Erythroblast (primary cell): ENCODE data around the gene FNDC8.

Experiments
- GATA1 ChIP-seq: IDR thresholded peaks from 2 replicates; pipeline ENCODE4 v1.6.1; 2011; ENCODE audit warnings: low read depth, mild to moderate bottlenecking, control low read depth, low read length, moderate library complexity
- POLR2A ChIP-seq: IDR thresholded peaks from 2 replicates; pipeline ENCODE4 v1.6.1; 2011; ENCODE audit warnings: mild to moderate bottlenecking, low read length

DNA sequence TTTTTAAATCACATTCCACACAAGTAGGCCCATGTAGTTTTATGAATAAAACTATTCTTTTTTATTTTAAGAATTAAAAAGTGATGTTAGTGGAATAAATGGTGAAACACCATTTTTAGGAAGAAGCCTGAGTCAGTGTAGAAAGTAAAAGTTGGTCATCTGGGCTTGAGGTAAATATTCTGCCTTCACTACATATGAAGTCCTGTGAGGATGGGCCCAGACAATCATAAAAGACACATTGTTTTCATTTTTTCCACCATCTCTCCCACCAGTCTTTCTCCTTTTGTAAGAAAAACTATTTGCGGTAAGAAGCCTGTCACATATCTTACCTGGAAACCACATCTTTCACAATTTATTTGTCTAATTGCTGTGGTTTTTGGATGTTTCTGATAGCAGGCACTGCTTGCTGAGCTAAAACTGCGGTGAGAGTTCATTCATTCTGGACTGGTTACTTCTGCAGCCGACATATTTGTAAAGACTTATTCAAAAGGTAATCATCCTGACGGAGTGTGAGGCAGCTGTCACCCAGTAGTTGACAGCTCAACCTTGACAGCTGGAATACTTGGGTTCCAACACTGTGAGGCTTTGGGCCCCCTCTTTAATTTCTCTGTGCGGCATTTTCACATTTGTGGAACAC lies 47.3 kb upstream of the FNDC8 start:
- no peak for TF ChIP-seq POLR2A
- TF ChIP-seq GATA1 = no peak
